GM18508 (cell line): ENCODE data around the gene RIOK3.
"Not testable (repeated sequence)": the region's sequence is repeated elsewhere in the genome, so short reads cannot be mapped to it uniquely, and the experiment has no call there.

Source experiments
- ATAC-seq: cut with Tn5 transposase; IDR thresholded peaks from one replicate; pipeline ENCODE4 v1.9.1; 2021; ENCODE audit warnings: moderate number of reproducible peaks; ENCODE audit not compliant: insufficient read depth, unreplicated experiment

RIOK3 gene

DNA sequence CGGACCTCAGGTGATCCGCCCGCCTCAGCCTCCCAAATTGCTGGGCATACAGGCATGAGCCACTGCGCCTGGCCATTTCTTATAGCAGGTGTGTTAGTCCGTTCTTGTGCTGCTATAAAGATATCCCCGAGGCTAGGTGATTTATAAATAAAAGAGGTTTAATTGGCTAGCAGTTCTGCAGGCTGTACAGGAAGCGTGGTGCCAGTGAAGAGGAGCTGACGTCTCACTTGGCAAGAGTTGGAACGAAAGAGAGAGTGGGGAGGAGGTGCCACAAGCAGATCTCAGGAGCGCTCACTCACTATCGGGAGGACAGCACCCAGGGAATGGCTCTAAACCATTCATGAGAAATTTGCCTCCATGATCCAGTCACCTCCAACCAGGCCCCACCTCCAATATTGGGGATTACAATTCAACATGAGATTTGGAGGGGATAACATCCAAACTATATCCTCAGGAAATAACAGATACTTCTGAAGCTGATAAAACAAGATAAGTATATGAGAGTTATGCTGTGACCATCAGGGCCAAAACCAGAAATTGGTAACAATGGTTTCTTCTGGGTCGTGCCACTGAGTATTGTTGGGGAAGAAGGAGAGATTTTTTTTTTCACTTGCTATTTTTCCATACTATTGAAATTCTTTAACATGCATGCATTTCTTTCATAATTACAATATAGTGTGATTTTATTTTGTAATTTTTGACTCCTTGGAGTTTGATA is 42.8 kb downstream of the RIOK3 start:
- ATAC-seq: no peak

DNA sequence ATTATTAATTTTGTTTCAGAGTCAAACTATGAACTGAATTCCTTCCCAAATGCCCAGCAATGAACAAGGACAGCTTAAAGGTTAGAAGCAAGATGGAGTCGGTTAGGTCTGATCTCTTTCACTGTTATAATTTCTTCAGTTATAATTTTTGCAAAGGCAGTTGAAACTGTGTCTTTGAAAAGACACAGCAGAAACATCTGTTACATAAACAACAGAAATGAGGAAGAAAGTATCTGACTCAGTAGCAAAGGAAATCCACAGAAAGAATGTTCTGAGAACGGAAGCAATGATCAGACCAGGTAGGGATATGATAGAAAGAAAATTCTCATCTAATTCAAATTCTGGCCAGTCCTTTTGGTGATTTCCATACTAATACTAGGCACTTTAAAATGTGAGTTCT is 45.0 kb downstream of the RIOK3 start:
- no peak for ATAC-seq

DNA sequence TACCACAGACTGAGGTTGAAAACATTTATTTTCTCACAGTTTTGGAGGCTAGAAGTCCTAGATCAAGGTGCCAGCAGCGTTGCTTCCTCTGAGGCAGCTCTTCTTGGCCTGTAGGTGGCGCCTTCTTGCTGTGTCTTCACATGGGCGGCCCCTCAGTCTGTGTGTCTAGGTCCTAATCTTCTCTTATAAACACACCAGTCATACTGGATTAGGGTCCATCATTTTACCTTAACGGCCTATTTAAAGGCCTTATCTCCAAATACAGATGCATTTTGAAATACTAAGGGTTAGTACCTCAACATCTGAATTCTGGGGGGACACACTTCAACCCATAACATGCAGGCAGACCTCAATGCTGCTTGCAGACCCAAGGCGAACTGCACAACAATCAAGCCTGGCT is 45.8 kb downstream of the RIOK3 start:
- ATAC-seq: no peak

DNA sequence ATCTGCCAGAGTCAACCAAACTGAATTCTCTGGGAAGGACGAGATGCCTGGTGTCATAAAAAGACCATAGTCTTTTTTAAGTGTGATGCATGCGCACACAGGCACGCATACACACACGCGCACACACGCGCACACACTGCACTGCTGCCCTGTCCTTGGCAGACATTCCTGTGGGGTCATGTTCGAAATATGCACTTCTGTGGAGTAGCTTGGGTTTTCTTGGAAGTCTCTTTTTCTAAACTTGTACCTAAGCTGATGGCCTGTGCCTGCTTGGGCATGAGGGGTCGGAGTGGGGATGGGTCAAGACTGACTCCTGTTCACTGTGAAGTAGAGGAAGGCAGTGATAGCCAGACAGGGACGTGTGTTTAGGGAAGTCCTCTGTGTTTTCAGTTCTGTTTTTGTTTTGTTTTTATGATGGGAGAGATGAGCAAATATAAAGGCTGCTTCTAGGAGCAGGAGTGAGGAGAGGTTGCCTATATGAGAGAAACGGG is 46.2 kb downstream of the RIOK3 start:
- no peak for ATAC-seq

DNA sequence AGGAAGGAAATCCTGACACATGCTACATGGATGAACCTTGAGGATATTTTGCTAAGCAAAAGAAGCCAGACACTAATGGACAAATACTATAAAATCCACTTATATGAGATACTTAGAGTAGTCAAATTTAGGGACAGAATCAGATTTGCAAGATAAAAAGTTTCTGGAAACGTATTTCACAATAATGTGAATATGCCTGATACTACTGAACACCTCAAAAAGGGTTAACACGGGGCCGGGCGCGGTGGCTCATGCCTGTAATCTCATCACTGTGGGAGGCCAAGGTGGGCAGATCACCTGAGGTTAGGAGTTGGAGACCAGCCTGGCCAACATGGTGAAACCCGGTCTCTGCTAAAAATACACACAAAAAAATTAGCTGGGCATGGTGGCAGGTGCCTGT is 48.5 kb downstream of the RIOK3 start:
- ATAC-seq: no peak

DNA sequence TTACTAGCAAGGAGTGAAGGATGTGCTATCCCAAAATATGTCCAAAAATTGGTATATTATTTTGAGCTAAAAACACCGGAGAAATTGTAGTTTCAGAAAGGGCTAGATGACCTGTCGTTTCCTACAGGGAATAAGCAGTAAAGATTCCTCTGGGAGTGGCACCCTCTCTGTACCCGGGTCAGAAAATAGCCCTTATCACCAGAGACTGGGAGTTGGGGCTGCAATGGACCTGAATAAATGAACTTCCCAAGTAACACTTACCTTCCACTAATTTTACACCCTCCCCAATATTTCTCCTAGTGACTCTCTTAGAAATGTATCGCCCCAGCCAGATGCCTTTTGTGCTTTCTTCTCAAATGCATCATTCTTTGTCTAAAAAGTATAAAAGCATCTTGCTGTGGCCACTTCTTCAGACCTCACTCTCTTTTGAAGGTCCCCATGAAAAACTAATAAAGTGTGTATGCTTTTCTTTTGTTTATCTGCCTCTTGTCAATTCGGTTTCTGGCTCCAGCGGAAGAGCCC is 49.5 kb downstream of the RIOK3 start:
- no peak for ATAC-seq

DNA sequence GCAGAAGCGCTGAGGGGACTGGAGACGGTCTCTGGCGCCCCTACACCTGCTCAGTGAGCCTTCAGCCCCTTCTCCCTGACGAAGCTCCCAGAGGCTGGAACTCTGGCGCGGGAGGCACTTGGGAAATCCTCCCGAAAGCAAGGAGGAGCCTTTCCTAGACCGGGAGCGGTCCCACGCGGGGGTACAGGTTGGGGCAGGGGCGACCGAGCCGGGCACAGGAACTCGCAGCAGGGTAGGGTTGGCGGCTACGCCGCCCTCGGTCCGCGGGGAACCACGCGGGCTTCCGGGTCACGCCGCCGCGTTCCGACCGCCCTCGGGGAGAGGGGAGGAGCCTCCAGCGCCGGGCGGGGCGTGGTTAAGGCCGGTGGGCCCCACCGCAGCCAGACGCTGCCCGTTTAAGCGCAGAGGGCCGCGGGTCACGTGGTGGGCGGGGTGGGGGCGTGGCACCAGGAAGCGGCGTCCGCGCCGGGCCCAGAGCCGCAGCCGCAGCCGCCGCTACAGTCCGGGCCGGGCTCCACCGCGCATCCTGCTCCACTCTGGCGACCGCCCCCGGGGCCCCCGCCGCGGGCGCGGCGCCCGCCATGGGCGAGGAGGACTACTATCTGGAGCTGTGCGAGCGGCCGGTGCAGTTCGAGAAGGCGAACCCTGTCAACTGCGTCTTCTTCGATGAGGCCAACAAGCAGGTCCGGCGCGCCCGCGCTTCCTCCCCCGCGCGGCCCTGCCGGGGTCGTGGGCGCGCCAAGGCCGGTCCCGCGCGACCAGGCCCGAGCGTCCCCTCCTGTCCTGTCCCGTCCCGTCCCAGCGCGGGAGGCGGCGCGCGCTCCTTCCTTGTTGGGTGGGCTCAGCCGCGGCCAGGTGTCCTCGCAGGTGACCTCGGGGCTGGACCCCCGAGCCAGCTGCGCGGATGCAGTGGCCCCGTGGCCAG is 50.2 kb downstream of the RIOK3 start, which contains the start of gene RMC1:
TSS of gene RMC1 (plus strand) at position 474 of the 925 bp plus-strand sequence. CDS start at position 582, 108 bp downstream.
- peak; percentile 29 for ATAC-seq

DNA sequence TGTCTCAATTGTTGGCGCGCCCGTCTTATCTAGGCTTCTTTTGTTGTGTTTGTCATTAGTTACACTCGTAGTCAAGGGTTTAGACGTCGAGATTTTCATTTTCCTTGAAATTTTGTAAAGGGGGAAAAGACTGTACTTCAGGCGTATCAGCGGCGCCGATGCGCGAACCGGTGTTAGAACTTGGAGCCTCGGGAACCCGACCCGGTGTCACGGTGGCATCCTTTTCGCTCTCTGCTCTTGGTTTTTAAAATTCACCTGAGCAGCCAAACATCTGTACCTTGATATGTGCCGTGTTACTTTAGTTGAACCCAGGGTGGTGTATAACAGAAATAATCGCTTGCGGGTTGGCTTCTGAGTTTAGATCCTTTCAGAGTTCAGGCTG is 50.9 kb downstream of the RIOK3 start:
- no peak for ATAC-seq

DNA sequence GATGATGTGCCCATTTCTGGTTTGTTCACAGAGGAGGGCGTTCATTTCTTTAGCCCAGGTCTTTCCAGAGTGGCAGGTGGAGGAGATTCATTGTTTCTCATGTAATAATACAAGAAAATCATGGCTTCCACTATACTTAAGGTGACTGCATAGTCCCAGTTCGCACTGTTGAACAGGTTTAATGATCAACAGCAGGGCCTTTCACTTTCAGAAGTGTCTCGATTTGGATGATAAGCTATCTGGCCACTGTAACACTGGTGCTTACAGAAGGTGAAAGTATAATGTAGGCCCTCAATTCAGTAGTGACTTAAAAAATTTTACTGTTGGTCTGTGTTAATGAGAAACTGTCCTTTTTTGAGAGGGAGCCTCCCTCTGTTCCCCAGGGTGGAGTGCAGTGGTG is 51.6 kb downstream of the RIOK3 start:
- peak; percentile 62 for ATAC-seq

DNA sequence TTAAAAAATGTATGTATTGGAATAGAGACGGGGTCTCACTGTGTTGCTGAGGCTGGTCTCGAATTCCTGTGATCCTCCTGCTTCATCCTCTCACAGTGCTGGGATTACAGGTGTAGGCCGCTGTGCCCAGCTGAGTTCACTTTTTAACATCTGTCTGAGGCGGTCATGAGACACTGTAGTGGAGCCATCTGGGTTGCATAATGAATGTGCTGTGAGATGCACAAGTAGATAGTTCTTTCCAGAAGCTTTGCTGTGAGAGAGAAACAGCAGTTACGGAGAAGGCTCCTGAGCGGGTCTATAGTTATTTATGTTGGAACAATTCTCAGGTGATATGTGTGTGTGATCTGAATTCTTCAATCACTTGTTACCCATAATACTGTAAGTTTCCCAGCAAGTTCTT is 53.3 kb downstream of the RIOK3 start:
- ATAC-seq: no peak

DNA sequence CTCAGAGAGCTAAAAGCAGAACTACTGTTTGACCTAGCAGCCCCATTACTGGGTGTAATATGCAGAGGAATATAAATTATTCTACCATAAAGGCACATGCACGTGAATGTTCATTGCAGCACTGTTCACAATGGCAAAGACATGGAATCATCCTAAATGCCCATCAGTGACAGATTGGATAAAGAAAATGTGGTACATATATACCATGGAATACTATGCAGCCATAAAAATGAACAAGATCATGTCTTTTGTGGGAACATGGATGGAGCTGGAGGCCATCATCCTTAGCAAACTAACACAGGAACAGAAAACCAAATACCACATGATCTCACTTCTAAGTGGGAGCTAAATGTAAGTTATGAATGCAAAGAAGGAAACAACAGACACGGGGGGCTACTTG is 57.8 kb downstream of the RIOK3 start:
- ATAC-seq: not testable (repeated sequence)

DNA sequence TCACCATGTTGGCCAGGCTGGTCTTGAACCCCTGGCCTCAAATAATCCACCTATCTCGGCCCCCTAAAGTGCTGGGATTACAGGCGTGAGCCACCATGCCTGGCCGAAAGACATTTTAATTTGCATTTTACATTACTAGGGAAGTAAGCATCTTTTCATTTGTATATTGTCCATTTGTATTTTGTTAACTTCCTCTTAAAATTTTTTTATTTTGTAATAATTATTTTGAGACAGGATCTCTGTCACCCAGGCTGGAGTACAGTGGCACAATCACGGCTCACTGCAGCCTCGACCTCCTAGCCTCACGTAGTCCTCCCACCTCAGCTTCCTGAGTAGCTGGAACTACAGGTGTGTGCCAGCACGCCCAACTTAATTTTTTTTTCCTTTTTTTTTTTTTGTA is 59.1 kb downstream of the RIOK3 start:
- not testable (repeated sequence) for ATAC-seq

DNA sequence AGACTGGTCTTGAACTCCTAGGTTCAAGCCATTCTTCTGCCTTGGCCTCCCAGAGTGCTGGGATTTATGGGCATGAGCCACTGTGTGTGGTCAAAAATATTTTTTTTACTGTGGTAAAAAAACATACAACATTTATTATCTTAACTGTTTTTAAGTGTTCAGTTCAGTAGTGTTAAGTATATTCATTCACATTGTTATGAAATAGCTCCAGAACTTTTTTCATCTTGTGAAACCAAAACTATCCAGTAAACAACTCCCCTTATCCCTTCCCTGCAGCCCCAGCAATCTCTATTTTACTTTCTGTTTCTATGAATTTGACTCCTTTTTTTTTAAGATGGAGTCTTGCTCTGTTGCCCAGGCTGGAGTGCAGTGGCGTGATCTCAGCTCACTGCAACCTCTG is 59.6 kb downstream of the RIOK3 start:
- no peak for ATAC-seq

DNA sequence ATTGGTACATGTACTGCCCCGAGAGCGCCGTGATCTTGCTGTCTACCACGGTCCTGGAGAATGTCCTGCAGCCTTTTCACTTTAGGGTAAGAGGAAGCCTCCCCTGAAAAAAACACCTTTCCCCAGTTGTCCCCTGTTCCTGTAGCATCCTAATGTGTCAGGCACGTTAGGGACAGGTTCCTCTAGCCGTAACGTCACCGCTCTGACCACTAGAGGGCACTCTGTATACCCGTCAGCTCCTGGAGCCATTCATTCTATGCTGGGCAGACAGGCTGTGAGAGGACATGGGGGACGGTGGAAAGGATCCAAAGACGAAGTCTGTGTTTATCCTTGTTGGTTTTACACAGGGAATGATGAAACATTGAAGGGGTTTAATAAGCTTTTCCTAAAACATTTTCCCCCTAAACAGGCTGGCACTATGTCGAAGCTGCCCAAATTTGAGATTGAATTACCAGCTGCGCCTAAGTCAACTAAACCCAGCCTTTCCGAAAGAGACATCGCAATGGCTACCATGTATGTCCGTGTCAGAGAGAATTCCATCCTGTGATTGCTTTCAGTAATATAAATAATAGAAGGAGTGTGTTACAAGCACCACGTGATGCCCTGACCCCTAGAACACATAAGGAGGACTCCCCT is 62.9 kb downstream of the RIOK3 start:
- ATAC-seq: peak; percentile 60

DNA sequence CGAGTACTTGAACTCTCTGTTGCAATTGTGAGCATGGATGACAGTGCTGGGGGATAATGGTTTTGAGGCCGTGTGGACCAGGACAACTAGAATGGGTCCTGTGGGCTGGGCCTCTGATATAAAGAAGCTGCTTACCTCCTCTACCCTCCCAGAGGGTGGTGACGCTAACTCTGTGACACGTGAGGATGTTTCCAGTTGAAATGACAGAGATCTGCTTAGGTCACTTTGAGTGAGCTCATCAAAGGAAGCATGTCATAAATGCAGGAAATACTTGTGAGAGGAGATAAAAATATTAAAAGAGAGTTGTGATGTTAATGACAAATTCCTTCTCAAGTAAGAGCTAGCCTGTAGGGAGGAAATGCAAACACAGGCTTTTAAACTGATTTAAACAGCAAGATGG is 66.6 kb downstream of the RIOK3 start:
- no peak for ATAC-seq

DNA sequence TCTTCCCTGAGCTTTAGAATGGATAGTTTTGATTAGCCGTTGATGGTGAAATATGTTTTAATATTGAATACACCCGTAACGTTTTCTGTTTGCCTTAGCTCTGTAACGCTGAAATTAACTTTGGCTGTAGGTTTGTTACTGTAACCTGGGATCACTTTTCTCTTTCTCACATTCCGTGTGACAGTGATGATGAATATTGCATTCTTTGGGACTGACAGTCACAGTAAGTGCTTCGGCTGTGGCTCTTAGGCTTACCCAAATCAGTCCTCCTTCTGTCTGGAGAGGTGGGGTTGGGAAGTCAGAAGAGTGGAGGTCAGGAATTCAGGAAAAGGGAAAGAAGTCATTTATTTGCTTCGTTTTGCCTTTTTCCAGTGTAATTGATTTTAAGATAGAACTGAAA is 68.2 kb downstream of the RIOK3 start:
- ATAC-seq: no peak

DNA sequence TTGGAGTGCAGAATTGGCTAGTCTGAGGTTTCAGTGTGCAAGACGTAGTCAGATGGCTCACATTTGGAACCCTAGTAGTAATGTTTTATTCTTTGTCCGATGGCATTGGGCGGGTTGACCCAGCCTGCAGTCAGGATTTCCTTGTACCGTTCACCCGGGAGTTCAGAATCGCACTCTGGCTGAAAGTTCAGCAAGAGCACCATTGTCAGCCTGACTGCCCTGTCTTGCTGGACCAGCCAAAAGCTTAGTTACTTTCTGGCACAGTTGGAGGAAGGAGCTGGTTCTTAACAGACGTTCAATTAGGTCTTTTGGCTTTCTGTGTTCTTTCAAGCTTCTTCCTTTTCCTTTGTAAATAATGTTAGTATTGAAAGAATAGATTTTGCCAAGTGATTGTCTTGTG is 68.8 kb downstream of the RIOK3 start:
- no peak for ATAC-seq

DNA sequence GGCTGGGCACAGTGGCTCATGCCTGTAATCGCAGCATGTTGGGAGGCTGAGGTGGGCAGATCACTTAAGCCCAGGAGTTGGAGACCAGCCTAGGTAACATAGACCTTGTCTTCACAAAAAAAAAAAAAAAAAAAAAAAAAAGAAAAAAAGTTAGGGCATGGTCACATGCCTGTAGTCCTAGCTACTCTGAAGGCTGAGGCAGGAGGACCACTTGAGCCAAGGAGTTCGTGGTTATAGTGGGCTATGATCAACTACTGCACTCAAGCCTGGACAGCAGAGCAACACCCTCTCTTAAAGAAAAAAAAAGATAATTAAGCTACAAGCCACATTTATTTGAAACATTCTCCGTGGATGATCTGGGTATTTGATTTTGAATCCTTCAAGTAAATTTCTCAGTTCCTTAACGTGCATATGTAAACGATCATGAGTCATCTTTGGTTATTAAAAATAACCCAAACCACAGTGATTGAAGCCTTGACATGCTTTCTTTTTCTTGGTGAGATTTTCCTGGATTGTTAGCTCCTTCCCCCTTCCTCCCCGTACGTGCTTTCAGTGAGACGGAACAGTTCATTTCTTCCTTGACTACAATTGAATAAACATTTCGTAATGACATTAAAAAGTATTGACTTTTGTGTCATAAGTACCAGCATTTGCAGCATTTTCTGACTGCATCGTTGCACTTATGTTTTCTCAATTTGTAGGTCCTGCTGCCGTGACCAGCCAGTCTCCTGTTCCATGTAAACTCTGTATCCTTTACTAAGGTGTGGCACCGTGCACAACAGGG is 70.5 kb downstream of the RIOK3 start:
- no peak for ATAC-seq

DNA sequence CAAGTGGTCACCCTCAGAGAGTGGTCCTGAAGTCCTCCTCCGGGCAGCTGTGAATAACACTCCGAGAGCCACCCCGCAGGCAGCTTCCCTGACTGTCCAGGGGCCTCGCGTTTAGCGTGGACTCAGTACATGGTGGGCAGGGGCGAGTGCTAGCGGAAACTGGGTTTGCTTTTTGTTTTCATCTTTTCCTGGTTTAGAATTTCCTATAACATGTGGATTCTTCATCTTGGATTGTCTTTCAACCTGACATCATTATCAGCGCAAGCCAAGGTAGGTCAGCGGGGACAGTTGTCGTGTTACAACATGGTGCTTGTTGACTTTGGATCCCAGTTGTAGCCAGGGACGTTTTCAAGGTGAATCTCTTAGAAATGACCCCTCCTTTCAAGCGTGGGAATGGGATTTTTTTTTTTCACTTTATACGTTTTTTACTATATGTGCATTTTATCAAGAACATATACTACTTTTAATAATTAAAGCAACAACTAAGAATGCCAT is 71.2 kb downstream of the RIOK3 start:
- no peak for ATAC-seq
